Upper lobe of right lung (tissue), 1 donor: ENCODE data around the gene CRKL. TPM values are rescaled to one million over a fixed set of nuclear protein-coding genes. Genes with fewer than 3 reads are reported as not detected.
A peak's percentile ranks its signal among the peaks of the same experiment; 100 is the strongest.

Source experiments
- ATAC-seq: fragments of 200-7000 bp; cut with Tn5 transposase; one replicate; pipeline ENCODE4 v1.9.1; 2020; ENCODE audit warnings: mild to moderate bottlenecking, moderate library complexity
- DNase-seq: peaks from one replicate; pipeline ENCODE4 v3.0.0-alpha.2; 2020
- H3K27ac ChIP-seq: fragments of 200-600 bp; one replicate; pipeline ENCODE4 v1.8.0; 2022
- H3K27me3 ChIP-seq: fragments of 200-600 bp; one replicate; pipeline ENCODE4 v1.8.0; 2022; ENCODE audit warnings: mild to moderate bottlenecking
- H3K36me3 ChIP-seq: fragments of 200-600 bp; one replicate; pipeline ENCODE4 v1.8.0; 2022
- H3K4me1 ChIP-seq: fragments of 200-600 bp; one replicate; pipeline ENCODE4 v1.8.0; 2022
- H3K4me3 ChIP-seq: fragments of 200-600 bp; one replicate; pipeline ENCODE4 v1.8.0; 2022; ENCODE audit warnings: mild to moderate bottlenecking
- H3K9me3 ChIP-seq: fragments of 200-600 bp; one replicate; pipeline ENCODE4 v1.8.0; 2022
- intact Hi-C: fragments of 100-400 bp; cut with DNase I; formaldehyde crosslinking; loops from one replicate; pipeline ENCODE4 v1.11.0; 2022
- total RNA-seq: library from RNA; stranded (reverse); fragmentation: NEBNext Ultra II Directional; extraction: Animal tissue kit (Norgen Biotek cat#: 25700); gene quantifications from one replicate; pipeline ENCODE4 v1.2.1, GENCODE V29; 2021
- TF ChIP-seq, protein P1 (sequence below): fragments of 200-600 bp; IDR thresholded peaks from one replicate; pipeline ENCODE4 v1.8.0; 2022; ENCODE audit warnings: antibody characterized with exemption
- donor health status: DM: no; HTN: yes; CAD: no; lungs with severe emphysema.

CRKL gene
- total RNA-seq, 1 donor from 2014 or later, result 60.8 TPM

DNA sequence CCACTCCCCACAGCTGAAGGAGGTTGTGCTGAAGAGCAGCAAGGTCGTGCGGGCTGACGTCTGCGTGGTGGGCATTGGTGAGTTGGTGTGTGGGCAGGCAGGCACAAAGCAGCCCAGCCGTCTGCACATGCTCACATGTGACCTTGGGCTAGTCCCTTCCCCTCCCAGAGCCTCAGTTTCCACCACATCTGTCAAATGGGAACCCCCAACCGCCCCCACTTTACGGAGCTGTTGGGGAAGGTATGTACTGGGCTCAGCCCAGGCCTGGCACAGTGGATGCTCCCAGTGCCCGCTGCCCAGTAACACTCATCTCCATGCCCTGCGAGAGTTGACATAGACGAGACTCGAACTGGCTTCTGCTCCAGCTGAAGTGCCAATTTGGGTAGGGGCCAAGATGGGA lies 59.8 kb downstream of the CRKL start:
- no peak for DNase-seq
- Histone ChIP-seq H3K27ac (no peak overlapping the region), H3K27me3 (no peaks in the 10 kb centered on the region), H3K36me3 (no peaks in the 10 kb centered on the region), H3K9me3 (no peaks in the 10 kb centered on the region), H3K4me3 (no peak overlapping the region), H3K4me1 (peaks cover 15% of the 10 kb centered on the region)
- intact Hi-C loops, result no loop called here
- ATAC-seq, result no peak
- TF ChIP-seq, protein P1, sequence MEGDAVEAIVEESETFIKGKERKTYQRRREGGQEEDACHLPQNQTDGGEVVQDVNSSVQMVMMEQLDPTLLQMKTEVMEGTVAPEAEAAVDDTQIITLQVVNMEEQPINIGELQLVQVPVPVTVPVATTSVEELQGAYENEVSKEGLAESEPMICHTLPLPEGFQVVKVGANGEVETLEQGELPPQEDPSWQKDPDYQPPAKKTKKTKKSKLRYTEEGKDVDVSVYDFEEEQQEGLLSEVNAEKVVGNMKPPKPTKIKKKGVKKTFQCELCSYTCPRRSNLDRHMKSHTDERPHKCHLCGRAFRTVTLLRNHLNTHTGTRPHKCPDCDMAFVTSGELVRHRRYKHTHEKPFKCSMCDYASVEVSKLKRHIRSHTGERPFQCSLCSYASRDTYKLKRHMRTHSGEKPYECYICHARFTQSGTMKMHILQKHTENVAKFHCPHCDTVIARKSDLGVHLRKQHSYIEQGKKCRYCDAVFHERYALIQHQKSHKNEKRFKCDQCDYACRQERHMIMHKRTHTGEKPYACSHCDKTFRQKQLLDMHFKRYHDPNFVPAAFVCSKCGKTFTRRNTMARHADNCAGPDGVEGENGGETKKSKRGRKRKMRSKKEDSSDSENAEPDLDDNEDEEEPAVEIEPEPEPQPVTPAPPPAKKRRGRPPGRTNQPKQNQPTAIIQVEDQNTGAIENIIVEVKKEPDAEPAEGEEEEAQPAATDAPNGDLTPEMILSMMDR, result no peak

DNA sequence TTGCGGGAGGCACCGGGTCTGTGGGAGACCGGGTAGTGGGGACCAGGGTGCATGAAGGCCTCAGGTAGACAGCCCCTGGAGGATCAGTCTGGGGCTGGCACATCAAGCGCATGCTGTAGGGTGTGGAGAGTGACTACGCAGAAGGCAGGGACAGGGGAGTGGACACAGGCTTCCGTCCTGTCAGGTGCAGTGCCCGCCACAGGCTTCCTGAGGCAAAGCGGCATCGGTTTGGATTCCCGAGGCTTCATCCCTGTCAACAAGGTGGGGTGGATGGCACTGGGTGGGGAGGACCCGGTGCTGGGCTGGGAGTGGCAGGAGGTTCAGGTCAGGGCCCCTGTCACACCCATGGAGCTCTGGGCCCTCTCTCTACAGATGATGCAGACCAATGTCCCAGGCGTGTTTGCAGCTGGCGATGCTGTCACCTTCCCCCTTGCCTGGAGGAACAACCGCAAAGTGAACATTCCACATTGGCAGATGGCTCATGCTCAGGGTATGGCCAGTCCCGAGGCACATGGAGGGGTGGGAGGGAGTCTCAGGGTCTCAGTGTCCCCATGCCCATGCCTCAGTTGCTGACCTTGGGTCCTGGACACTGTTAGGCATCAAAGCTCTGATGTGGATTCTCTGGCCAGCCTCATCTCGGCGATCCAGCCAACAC lies 60.4 kb downstream of the CRKL start:
- peaks cover 15% of the 10 kb centered on the region for H3K4me1 ChIP-seq
- H3K4me3 ChIP-seq, result no peak overlapping the region
- TF ChIP-seq, protein P1, result no peak
- DNase-seq (no peak), ATAC-seq (no peak)
- H3K27ac ChIP-seq, result no peak overlapping the region
- intact Hi-C loops, result no loop called here
- H3K9me3 ChIP-seq, result no peaks in the 10 kb centered on the region
- no peaks in the 10 kb centered on the region for H3K27me3 ChIP-seq
- H3K36me3 ChIP-seq, result no peaks in the 10 kb centered on the region

DNA sequence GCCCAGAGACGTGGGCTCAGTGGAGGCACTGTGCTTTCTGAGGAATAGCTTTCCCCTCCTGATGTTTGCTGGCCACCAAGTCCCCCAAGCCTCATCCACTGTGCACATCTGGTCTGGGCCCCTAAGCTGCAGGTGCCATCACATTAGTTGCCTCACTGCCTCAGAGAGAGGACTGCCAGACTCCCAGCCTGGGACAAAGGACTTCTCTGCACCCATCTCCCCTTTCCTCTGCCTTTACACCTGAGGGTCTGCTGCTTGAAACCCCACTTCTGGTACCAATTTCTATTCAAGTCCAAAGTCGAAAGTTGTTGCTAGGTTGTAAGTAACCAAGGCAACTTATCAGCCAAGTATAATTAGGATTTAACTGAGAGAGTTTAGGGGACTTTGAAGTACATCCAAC lies 61.2 kb downstream of the CRKL start:
- Histone ChIP-seq H3K9me3 (no peaks in the 10 kb centered on the region), H3K4me1 (peaks cover 22% of the 10 kb centered on the region), H3K4me3 (no peak overlapping the region), H3K36me3 (no peaks in the 10 kb centered on the region), H3K27ac (no peak overlapping the region), H3K27me3 (no peaks in the 10 kb centered on the region)
- no peak for ATAC-seq
- intact Hi-C loops, result no loop called here
- TF ChIP-seq, protein P1, result no peak
- no peak for DNase-seq

DNA sequence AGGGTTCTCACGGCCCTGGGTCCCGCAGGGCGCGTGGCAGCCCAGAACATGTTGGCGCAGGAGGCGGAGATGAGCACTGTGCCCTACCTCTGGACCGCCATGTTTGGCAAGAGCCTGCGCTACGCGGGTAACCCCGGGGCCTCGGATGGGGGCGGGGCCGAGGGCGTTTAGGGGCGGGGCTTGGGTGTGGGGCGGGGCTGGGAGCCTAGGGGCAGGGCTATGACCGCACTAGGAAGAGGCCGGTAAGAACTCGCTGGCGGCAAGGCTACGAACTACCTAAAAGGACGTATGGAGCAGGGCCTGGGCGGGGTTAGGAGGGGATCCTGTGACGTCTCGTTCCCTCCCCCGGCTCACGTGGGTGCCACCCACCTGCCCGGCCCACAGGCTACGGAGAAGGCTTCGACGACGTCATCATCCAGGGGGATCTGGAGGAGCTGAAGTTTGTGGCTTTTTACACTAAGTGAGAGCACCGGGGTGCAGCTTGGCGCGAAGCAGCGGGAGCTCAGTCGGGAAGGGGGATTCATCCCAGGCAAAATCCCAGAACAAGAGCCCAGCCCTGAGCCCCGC lies 62.1 kb downstream of the CRKL start:
- H3K27me3 ChIP-seq, result no peaks in the 10 kb centered on the region
- intact Hi-C loops, result no loop called here
- TF ChIP-seq, protein P1, result no peak
- DNase-seq (peak; percentile 91), ATAC-seq (peak; percentile 82)
- H3K4me1 ChIP-seq, result peaks cover 22% of the 10 kb centered on the region
- peak overlapping the region; percentile 29 for H3K4me3 ChIP-seq
- no peaks in the 10 kb centered on the region for H3K36me3 ChIP-seq
- H3K27ac ChIP-seq, result no peak overlapping the region
- H3K9me3 ChIP-seq, result no peaks in the 10 kb centered on the region

DNA sequence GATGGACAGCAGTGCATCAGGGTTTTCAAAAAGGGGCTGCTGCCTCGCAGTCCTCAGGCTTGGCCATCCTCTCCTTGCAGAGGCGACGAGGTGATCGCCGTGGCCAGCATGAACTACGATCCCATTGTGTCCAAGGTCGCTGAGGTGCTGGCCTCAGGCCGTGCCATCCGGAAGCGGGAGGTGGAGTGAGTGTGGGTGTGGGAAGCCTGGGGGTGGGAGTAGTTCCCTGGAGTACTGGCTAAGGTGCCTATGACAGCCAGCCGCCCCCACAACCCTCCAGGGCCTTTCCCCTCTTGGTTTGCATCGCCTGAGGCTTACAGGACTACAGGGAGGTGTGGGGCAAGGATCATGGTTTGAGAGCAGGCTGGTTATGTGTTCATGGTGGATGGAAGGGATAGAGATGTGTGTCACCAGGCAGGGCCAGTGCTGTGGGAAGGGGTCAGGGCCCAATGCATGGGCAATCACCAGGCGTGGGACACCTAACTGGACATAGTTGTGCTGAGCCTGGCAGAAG lies 62.8 kb downstream of the CRKL start:
- peak overlapping the region; percentile 29 for H3K4me3 ChIP-seq
- TF ChIP-seq, protein P1, result no peak
- peaks cover 22% of the 10 kb centered on the region for H3K4me1 ChIP-seq
- H3K27me3 ChIP-seq, result no peaks in the 10 kb centered on the region
- intact Hi-C loops, result no loop called here
- ATAC-seq (no peak), DNase-seq (no peak)
- H3K36me3 ChIP-seq, result no peaks in the 10 kb centered on the region
- no peak overlapping the region for H3K27ac ChIP-seq
- H3K9me3 ChIP-seq, result no peaks in the 10 kb centered on the region
